Stimulated activated CD8-positive, alpha-beta memory T cell treated with anti-CD3 and anti-CD28 coated beads, Interleukin-7, amount 100 ng/mL, for 1 hour (primary cell): ENCODE data around the gene MEIS2.

Experiments
- DNase-seq, 2 donors: peaks; one replicate each; pipeline ENCODE4 v3.0.0-alpha.2; 2020; ENCODE audit warnings: low read depth in 2 of 2

MEIS2 gene

DNA sequence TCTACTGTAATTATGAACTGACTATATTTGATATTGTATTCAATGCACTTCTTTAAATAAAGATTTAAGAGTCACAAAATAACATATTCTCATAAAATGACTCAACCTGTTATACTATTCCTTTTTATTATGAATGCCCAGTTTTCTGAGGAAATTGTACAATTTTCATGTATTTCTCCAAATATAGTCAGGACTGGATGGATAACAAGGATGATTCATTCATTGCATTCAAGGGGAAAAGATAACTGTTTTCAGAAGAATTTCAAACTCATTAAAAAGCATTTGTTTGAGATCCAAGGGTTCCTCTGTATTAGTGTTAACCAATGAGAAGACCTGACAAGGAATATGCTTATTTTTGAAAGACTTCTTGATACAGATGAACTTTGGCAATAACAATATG lies 163.7 kb downstream of the MEIS2 start:
- no peak for DNase-seq

DNA sequence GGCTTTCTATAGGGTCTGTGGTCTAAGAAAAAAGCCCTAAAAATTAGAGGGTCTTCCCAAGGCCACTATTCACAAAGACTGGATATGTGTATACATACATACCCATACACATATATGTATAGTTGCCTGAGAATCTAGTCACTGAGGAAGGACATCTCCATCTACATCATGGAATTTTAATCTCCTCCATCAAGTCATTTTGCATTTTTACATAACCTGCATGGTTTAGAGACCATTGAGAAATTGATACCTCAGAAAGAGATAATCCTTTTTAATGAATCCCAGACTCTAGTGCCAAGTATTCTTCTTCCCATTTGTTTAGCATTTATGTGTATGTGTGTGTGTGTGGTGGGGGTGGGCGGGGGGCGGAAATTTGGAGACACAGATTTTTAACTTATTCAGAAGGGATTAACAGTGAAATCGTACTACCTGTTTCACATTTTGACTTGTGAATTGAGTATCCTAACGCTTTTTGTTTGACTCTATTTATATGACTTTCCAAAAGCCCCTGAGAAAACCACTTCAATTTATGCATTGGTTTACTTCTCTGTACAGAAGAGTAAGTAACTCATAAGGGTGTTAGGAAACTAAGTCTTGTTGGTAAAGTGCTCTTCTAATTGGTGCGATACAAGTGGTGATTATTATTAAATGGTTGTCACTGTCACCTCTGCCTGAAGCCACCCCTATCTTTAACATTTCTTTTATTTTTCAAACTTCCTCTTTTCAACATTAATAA lies 166.9 kb downstream of the MEIS2 start:
- no peak for DNase-seq

DNA sequence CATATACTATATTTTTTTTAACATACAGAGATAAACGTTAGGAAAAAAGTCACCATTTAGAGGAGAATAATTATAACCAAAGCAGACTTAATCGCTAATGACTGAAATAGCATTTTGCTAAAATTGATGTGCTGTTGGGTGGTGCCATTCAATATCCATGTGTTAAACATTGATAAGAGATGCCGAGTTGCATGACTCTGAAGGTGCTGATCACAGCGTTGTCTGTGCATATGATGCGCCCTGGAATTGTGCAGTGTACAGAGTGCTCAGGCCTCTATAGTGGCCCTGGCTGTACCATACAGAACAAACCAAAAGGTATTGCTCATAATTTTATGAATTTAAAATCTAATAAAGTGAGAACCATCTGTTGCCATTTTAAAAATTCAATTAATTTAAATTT lies 168.3 kb downstream of the MEIS2 start:
- no peak for DNase-seq

DNA sequence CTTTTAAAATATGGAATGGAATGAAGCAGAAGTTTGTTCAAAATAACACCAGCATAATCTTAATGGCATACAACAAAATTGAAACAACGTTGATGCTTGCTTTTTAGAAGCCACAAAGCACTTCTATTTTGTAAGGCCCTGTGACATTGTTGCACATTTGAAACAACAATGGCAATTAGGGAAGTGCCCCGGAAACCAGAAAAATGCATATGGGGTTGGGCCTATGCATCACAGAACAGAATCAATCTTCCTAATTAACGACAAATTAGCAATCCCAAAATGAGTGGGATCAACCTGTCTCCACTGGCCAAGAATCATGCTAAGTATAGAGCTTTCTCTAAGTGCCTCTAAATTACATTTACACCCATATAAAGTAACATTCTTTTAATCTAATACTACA lies 168.9 kb downstream of the MEIS2 start:
- DNase-seq, result no peak

DNA sequence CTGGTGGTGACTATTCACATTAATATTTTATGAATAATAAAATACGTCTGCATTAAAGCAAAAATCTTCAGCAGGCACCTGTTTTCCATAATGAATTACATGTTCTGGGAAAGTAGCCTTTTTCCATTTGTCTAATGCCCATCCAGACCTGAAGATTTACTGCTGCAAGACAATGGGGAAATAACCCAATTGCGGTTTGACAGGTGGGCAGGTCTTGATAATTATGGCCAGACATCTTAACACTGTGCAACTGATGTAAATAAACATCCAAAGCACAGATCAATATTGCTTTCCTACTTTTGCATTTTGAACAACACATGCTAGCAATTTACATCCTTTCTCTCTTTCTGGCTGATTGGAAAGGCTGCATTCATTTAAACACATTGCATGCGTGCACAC lies 173.9 kb downstream of the MEIS2 start:
- no peak for DNase-seq

DNA sequence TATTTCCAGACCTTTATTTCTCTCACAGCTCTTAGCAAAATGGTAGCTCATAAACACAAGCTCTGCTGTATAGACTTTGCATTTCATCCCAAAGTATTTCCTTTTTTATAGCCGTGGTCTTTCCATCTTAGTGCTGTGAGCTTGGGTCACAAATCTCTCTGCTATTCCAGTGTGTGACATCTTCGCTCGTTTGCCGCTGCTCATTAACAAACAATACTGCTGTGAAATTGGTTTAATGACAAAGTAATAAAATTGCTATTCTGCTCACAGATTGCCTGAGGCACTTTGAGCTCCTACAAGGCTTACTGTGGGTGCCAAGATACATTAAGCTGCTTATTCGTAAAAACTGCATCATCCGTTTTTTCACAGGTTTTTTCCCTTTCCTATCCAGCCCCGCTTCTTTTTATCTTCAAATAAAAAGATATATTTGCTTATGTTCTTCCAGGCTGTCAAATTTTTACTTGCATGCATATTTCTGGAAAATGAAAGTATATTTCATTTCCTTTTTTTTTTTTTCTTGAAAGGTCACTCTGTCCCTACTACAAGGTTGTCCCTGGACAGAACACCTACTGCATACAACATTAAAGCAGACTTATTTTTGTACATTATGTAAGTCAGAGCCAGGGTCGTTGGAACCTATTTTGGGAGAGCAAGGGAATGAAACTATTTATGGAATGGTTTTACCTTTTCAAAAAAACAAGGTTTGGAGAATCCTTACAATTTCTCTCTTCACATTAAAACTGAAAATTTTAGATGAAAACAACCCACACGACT lies 174.5 kb downstream of the MEIS2 start:
- no peak for DNase-seq

DNA sequence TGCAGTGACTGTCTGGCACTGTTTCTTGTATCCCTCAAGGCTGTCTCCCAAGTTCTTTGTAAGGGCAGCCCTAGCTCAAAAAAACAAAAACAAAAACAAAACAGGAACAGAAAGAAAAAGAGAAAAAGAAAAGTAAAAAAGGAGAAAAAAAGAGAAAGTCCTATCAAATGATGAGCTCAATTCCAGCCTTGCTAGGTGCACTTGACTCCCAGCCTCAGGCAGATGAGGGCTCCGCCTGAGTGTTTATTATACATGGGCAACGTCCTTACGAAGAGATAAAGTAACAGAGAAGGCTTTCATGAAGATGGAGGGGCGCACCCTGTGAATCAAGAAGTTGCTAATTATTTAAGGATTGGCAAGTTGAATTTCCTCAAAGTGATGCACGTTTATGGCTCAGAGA lies 175.3 kb downstream of the MEIS2 start:
- no peak for DNase-seq

DNA sequence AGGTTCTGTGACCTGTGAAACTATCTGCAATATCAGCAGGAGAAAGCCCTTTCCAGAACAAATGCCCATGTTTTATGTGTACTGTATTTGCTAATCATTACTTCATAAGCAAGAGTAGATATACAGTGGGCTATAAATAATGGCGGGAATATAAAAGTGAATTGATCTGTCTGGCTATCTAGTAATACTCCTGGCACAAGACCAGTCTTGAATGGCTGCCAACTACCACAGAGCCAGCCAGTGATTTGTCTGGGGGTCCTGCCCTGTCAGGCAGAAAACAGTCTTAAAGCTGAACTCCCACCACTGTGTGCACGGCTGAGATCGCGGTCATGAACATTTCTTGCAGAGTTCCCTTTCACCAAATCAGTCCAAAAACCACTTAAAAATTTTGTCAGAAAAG lies 176.3 kb downstream of the MEIS2 start:
- no peak for DNase-seq

DNA sequence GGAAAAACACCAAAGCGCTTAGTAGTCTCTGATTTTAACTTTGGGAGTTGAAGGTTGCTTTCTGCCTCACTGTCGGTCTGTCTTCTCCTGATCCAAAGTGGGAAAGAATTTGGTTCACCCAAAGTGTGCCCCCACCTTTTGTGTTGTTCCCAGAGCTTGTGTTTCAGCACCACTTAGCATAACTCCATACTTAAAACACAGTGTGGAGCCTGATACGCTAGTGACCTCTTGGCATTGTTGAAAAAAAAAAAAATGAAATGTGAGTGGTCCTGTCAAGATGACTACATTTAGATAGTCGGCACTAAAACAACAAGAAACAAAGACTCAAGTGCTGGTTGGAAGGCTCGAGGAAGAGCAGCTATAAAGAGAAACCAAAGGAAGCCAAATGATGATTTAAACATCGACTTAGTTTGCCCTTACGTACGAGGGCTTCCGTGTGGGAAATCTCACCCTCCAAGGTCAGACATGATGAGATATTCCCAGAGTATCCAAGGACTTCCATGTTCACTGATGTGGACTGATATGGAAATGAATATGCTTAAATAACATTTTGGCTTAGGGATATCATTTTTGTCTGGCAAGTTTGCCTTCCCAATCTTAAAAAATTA lies 178.8 kb downstream of the MEIS2 start:
- no peak for DNase-seq

DNA sequence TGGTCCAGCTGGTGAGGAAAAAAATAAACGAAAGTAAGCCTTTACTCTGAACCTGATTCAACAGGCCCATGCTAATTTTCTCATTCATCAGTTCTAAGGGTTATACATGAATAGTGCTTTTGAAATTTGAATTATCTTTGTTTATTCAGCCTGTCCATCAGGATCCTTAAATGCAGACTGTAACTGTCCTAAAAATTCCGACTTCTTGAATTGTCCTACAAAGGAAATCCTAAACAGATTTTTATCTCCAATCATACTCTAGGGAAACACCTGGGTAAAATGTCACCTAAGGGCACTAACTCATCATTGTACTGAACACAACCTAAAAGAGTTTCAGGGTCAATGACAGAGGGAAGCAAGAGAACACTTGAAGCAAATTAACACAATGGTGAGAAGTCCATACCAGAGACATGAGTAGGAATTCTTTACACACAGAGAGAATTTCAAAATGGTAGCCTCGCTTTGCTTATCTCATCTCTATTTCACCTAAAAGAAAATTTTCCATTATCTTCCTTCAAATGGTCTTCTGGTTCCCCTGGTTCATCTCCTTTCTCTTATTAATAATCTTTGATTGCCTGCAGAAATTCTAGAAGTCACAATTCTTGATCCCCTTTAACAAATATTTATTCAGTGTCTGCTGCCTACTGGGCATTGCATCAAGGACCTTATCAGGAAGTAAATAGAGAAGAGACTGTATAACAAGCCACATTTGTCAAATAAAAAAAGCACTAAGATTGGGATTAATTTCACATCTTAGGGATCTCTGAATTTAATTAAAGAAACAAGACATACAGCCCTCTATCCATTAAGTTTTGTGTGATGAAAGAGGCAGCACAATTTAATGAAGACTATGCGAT lies 182.7 kb downstream of the MEIS2 start:
- DNase-seq, result no peak

DNA sequence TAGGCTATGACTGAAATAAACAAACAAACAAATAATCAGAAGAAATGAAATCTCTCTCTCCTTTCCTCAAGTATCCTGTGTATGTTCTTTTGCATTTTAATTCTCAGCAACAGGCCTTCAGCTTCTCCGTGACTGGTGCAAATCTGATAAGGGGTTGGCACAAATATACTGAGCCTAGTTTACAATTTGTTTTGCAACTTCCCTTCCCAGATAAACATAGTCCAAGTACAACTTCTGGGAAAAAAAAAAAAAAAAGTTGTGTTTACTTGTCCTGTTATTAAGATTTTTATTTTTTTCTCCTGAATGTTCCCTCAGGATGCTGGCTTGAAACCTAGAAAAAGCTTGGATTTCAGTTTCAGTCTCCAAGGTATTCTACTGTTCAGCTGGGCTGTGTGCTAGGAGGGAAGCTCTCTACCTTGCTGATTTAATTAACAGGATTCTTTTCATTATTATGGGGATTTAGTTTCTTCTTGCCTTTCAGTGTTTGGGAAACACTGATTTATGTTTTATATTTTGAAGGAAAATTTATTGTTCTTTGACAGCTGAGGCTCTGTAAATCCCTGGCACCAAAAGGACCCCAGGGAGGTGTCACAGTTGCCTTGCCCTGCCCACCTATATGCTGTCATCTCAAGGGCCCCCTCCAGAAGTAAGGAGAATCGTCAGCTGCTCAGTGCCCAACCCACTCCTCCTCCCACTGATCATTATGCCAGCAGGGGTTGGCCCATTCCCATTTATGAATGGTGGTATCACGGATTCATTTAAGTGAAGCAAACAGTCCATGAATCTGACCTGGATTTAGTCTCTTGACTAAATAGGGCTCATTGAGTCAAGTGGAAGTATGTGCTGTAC lies 185.2 kb downstream of the MEIS2 start:
- DNase-seq, result no peak

DNA sequence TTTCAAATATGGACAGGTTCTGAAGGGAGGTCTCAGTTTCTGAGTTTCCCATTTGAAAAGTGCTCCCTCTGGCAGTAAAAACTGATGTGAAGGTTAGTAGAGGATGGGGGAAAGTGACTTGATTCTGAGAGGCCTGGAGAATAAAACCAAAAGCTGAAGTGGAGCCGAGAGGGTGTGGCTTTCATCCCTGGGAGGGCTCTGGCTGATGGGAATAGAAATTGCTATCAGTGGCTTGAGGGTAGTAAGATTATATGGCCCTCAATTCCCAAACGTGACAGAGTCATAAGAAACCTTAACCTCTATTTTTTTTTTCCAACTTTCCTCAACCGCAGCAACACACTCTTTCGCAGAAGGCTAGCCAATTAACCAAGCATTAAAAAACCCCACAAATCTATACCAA lies 185.9 kb downstream of the MEIS2 start:
- no peak for DNase-seq

DNA sequence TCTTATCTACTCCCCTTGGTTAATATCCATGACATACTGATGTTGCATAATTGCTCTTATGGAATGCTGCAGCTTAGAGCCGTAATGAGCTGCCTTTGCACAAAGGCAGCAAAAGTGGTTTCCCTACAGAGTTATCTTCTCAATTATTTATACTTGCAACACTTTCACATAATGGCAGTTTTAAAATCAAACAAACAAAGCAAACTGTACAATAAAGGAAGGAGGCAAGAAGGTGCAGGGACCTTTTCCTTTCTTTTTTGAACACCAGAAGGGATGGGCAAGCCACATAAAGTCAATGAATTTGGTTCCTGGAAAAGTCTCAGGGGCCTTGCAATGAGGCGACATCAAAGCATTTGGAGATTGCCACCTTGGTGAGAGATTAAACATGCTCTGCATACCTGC lies 188.0 kb downstream of the MEIS2 start:
- DNase-seq, result no peak

DNA sequence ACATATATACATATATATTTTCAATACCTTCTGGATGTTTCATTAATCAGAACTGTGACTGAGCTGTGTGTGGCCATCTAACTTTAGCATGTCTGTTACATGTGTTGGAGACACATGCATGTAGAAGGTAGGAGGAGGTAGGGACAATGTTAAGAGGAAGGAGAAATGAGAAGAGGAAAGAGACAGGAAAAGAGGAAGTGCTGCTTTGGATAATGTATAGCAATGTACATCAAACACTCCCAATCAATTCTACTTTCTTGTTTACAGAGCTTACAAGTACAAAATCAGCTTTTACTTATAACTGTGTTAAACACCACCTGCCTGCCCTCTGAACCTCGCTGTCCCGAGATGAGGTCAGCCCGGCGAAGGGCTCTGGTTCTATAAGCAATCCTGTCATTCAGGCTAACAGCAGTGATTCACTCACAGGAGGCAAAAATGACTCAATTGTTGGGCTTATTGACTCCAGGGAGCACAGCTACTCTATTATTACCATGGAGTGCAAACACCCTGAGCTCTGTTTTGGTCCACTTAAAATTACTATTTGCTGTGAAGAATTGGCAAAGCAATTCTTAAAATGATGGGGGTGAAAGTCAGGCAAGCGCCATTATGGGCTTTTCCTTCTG lies 188.9 kb downstream of the MEIS2 start:
- no peak for DNase-seq

DNA sequence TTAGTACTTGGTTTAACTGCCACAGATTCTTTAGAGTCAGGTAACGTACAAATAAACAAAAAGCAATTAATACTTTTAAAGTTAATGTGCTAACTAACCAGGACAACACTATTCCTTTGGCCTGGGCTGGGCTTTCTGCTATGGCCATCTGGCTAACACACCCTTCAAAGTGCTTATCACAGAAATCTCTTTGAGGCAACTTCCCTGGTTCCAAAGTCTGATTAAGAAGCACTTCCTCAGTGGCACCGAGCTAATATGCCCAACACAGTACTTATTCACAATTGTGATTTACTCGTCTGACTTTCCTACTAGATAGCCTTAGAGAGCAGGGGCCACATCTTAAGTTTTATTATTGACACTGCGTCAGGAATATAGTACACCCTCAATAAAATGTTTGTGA lies 191.4 kb downstream of the MEIS2 start:
- DNase-seq, result no peak

DNA sequence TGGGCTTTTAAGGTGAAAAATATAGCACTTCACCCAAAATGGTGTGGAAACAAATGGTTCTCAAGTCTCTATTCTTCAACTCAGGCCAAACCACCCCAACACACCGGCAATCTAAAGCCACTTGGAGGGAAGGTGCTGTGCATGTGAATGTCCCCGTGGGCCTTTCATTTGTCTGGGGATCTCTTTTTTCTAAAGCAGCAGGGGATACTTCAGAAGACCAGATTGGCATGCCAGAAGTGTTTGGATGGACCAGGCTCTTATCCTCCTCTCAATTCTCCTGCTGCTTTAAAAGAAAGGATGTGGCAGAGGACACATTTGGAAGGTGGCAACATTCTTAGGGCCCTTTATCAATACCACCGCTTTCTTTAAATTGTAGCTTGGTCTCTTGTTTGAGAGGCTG lies 193.1 kb downstream of the MEIS2 start:
- DNase-seq, result no peak

DNA sequence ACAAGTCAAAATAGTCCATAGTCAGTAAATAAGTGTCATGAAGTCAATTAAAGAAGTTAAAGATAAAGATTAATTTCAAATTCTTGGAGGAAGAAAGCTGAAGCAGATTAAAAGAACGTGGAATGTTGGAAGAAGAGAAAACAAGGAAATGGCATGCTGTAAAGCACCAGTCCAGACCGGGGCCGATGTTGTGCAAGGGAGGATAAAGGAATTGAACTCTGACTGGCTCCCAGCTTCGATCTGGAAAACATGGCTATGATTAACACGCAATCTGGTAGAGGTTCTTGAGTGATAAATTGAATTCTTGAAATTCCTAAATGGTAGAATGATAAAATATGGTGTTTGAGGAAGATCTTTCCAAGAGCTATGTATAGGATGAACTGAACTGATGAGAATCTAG lies 194.4 kb downstream of the MEIS2 start:
- DNase-seq, result no peak

DNA sequence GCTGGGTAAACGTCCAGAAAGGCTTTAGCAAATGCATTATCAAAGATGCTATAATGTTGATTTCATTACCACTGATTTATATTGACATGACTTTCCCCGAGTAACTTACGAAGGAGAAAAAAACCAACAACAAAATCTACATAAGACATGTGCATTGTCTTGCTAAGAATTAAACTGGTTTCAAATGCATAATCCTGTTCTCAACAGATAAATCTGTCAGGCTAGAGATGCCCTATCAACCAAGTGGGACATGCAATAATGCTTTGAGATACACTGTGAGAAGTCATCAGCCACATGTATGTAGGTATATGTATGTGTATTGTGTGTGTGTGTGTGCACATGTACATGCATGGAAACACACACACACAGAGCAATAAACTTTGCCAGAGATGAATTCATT lies 195.6 kb downstream of the MEIS2 start:
- no peak for DNase-seq

DNA sequence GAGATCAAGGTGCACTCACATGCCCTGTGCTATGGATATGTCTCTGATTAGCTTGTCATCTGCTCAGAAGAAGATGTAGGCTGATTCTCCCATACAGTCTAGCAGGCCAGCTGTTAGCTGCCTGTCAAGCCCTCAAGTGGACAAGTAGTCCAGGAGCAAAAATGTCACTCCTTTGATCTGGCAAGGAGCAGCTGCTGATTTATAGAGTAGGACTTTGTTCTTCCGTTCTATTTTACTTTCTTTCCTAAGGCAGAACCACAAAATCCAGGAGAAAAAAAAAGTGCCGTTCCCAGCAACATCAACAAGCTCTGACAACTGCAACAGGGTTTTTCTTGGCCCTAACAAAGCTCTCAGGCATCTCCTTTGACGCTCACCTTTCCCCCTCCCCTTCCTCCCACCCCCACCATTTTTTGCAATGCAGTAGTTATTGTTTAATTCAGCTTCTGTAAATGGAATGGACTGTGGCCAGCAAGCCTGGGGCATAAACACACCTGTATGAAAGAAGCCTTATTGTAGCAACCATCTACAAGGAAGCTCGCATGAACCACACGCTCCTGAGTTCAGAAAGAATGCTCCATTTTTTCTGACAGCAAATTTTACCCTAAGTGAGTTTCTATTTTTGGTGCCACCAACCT lies 196.3 kb downstream of the MEIS2 start:
- DNase-seq, result no peak

DNA sequence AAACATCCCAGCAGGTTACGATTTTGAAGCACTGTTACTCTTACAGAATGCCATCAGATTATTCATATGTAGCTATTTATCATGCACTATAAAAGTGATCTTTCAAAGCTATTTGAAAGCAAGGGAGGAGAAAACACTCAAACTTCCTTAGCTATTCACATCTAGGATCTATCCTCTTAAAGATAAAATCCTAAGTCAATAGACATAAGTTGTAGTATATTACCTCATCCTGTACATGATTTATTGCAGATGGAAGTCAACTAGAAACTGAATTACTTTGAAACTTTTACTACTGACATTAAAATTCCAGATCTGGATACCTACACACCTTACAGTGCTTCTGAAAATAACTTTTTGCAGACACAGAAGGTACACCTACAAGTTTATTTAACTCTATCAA lies 197.2 kb downstream of the MEIS2 start:
- no peak for DNase-seq
